Heart left ventricle (tissue), 16 donors: ENCODE data around the gene GUCA2B. TPM values are rescaled to one million over a fixed set of nuclear protein-coding genes. Genes with fewer than 3 reads are reported as not detected.

Source experiments
- ATAC-seq, 4 donors: fragments of 200-7000 bp; cut with Tn5 transposase; one replicate each; pipeline ENCODE4 v1.9.1; 2020 to 2022; ENCODE audit warnings: moderate library complexity in 4 of 4, mild to moderate bottlenecking in 3 of 4, moderate number of reproducible peaks in 1 of 4
- DNase-seq, 5 donors: peaks; one replicate each; pipeline ENCODE4 v3.0.0-alpha.2; 2020
- H3K27ac ChIP-seq, 12 donors: fragments of 200-600 bp; sonication (generic) in 4 of 12; one replicate each; pipeline versions ENCODE4 v1.5.0 to v1.8.0; 2016 to 2022; ENCODE audit warnings: mild to moderate bottlenecking in 2 of 12
- H3K27me3 ChIP-seq, 9 donors: fragments of 200-600 bp; sonication (generic) in 2 of 9; one replicate each; pipeline versions ENCODE4 v1.5.1 to v1.8.0; 2016 to 2022; ENCODE audit warnings: mild to moderate bottlenecking in 3 of 9
- H3K36me3 ChIP-seq, 9 donors: fragments of 200-600 bp; sonication (generic) in 2 of 9; one replicate each; pipeline versions ENCODE4 v1.5.0 to v1.8.0; 2018 to 2022; ENCODE audit warnings: mild to moderate bottlenecking in 2 of 9
- H3K4me1 ChIP-seq, 12 donors: fragments of 200-600 bp; sonication (generic) in 4 of 12; one replicate each; pipeline versions ENCODE4 v1.5.0 to v1.8.0; 2016 to 2022; ENCODE audit warnings: mild to moderate bottlenecking in 3 of 12
- H3K4me3 ChIP-seq, 12 donors: fragments of 200-600 bp; sonication (generic) in 4 of 12; one replicate each; pipeline versions ENCODE4 v1.5.0 to v1.8.0; 2017 to 2022; ENCODE audit warnings: mild to moderate bottlenecking in 9 of 12, moderate library complexity in 4 of 12
- H3K9me3 ChIP-seq, 12 donors: fragments of 200-600 bp; sonication (generic) in 4 of 12; one replicate each; pipeline versions ENCODE4 v1.5.0 to v1.8.0; 2016 to 2022; ENCODE audit warnings: mild to moderate bottlenecking in 1 of 12
- POLR2A ChIP-seq, 2 donors: fragments of 450-650 bp; IDR thresholded peaks; one replicate each; pipeline ENCODE4 v1.6.1; 2017; ENCODE audit warnings: antibody characterized with exemption in 2 of 2, mild to moderate bottlenecking in 2 of 2, moderate library complexity in 2 of 2
- WGBS, 4 donors: extraction: QIAGEN DNeasy Blood & Tissue Kit in 2 of 4; methylation state at CpG; one replicate each; pipeline versions ENCODE4 v1.1.5 to v1.1.7; 2013 to 2018; 5-methylcytosine and 5-hydroxymethylcytosine counted together
- intact Hi-C, 10 donors: fragments of 100-400 bp; cut with DNase I; formaldehyde crosslinking; loops; one replicate each; pipeline versions ENCODE4 v1.11.1 to v1.14.2; 2022
- polyA plus RNA-seq, 2 donors: library from polyadenylated mRNA; stranded (reverse); fragments of 200-250 nt; gene quantifications; one replicate each; pipeline ENCODE4 v1.2.3, GENCODE V29; 2013
- total RNA-seq, 9 donors: library from RNA; depleted of rRNA in 2 of 9; stranded (reverse); fragments of >200 nt in 2 of 9; fragmentation: NEBNext Ultra II Directional in 3 of 9; extraction: Animal tissue kit (Norgen Biotek cat#: 25700) in 3 of 9; gene quantifications; one replicate each; pipeline versions ENCODE4 v1.1.0 to v1.2.4, GENCODE V29; 2016 to 2023
- TF ChIP-seq, protein P1 (sequence below), 12 donors: fragments of 200-600 bp; sonication (generic) in 4 of 12; IDR thresholded peaks; one replicate each; pipeline versions ENCODE4 v1.5.0 to v1.8.0; 2018 to 2022; ENCODE audit warnings: antibody characterized with exemption in 12 of 12, mild to moderate bottlenecking in 5 of 12
- donor health status: ischemic (EF 13 %, LVEDD 7.1; RV severe dilation, severe dysfunction).
- donor health status: healthy with polysubstance abuse.
- donor health status: DM: no; HTN: yes; CAD: no.
- donor health status: DM: no; HTN: no; CAD: no.
- donor health status: ischemic (EF 25% LVEDD 6.9; RV normal size, moderate dysfunction).
- donor health status: ischemic (EF 25% LVEDD 5.7; RV mildly dilated, moderate dysfunction).
- donor health status: healthy.
- donor health status: DM: yes; HTN: yes; CAD: no.
- donor health status: ischemic (EF 35%, LVEDD 5.7; RV mildly dilated, moderate dysfunction).
- donor health status: nonischemic (EF 11% LVEDD 7.7; RV severe dilation, severe dysfunction).
- donor health status: DM: yes; HTN: yes; CAD: no.
- donor health status: PGD.
- donor health status: ischemic (EF 29% LVEDD 5.4; RV normal size, mild dysfunction).
- donor health status: nonischemic (EF 23%, LVEDD 6.1; RV moderate dilation, normal function).

The GUCA2B gene
- total and polyA plus RNA-seq, 11 donors = not detected

DNA sequence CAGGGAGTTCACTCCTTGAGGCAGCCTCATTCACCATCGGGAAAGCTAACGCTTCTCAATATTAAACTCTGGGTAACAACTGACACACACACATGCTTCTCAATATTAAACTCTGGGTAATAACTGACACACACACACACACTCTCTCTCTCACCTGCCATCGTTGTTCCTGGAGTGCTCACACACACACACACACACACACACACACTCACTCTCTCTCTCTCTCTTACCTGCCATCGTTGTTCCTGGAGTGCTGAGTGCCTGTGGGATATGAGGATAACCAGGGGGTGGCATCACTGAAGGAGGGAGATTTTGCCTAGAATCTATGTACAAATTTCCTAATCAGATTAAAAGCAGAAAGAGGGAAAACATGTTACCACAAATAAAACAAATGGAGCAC, 28.5 kb downstream of the GUCA2B start:
- 77 to 84% (median 81%) methylated on average over 4 of the region's 4 CpGs for WGBS, 4 donors
- intact Hi-C loops = no loop called here
- Histone ChIP-seq H3K36me3 (peaks cover 0 to 62% (median 31%) of the 10 kb centered on the region in 9 donors), H3K4me1 (peaks cover 0 to 34% (median 14%) of the 10 kb centered on the region in 12 donors), H3K27ac (no peak overlapping the region), H3K9me3 (no peaks in the 10 kb centered on the region), H3K4me3 (no peak overlapping the region), H3K27me3 (no peaks in the 10 kb centered on the region)
- no peak for DNase-seq
- no peak for TF ChIP-seq POLR2A (IDR thresholded peaks at IDR 0.05)
- TF ChIP-seq, protein P1, sequence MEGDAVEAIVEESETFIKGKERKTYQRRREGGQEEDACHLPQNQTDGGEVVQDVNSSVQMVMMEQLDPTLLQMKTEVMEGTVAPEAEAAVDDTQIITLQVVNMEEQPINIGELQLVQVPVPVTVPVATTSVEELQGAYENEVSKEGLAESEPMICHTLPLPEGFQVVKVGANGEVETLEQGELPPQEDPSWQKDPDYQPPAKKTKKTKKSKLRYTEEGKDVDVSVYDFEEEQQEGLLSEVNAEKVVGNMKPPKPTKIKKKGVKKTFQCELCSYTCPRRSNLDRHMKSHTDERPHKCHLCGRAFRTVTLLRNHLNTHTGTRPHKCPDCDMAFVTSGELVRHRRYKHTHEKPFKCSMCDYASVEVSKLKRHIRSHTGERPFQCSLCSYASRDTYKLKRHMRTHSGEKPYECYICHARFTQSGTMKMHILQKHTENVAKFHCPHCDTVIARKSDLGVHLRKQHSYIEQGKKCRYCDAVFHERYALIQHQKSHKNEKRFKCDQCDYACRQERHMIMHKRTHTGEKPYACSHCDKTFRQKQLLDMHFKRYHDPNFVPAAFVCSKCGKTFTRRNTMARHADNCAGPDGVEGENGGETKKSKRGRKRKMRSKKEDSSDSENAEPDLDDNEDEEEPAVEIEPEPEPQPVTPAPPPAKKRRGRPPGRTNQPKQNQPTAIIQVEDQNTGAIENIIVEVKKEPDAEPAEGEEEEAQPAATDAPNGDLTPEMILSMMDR (IDR thresholded peaks at IDR 0.05) = no peak
- ATAC-seq = no peak

GRCh38 chr1:42183210-42183956, 30.2 kb downstream of the GUCA2B start:
- Histone ChIP-seq H3K27me3 (no peaks in the 10 kb centered on the region), H3K27ac (no peak overlapping the region), H3K36me3 (peaks cover 0 to 79% (median 48%) of the 10 kb centered on the region in 9 donors), H3K9me3 (no peaks in the 10 kb centered on the region), H3K4me1 (peaks cover 0 to 20% (median 11%) of the 10 kb centered on the region in 12 donors), H3K4me3 (no peak overlapping the region)
- no peak for ATAC-seq
- 80 to 97% (median 93%) methylated on average over 3 to 7 of the region's 7 CpGs for WGBS, 4 donors
- DNase-seq = no peak
- TF ChIP-seq, protein P1 (IDR thresholded peaks at IDR 0.05) = no peak
- TF ChIP-seq POLR2A (IDR thresholded peaks at IDR 0.05) = no peak
- intact Hi-C loops = no loop called here

GRCh38 chr1:42183957-42184268, 30.7 kb downstream of the GUCA2B start:
- H3K27me3 ChIP-seq = no peaks in the 10 kb centered on the region
- no peak for TF ChIP-seq POLR2A (IDR thresholded peaks at IDR 0.05)
- TF ChIP-seq, protein P1 (IDR thresholded peaks at IDR 0.05) = no peak
- H3K9me3 ChIP-seq = no peaks in the 10 kb centered on the region
- ATAC-seq = no peak
- H3K27ac ChIP-seq = no peak overlapping the region
- DNase-seq = no peak
- intact Hi-C loops = no loop called here
- H3K4me1 ChIP-seq = peaks cover 0 to 15% (median 8%) of the 10 kb centered on the region in 12 donors
- H3K4me3 ChIP-seq = no peak overlapping the region
- peaks cover 0 to 84% (median 53%) of the 10 kb centered on the region in 9 donors for H3K36me3 ChIP-seq
- 92 to 97% (median 96%) methylated on average over 6 of the region's 6 CpGs for WGBS, 4 donors

DNA sequence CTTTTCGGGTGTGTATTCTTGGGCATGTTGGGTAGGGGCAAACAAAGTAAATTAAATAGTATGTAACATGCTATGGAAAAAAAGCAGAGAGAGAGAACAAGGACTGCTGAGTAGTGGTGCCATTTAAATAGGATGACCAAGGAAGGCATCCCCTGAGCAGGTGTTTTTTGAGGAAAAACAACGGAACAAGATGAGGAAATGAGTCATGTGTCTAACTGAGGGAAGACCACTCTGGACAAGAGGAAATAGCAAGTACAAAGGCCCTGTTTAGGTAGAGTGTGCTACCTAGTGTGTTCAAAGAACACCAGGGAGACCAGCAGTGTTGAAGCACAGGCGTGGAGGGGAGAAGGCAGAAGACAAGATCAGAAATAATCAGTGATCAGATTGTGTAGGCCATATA, 31.4 kb downstream of the GUCA2B start:
- Histone ChIP-seq H3K4me1 (peaks cover 0 to 8% (median 2%) of the 10 kb centered on the region in 12 donors), H3K36me3 (peaks cover 0 to 88% (median 60%) of the 10 kb centered on the region in 9 donors), H3K27ac (no peak overlapping the region), H3K9me3 (no peaks in the 10 kb centered on the region), H3K4me3 (no peak overlapping the region), H3K27me3 (no peaks in the 10 kb centered on the region)
- no peak for DNase-seq
- no peak for ATAC-seq
- WGBS, 4 donors = 84 to 92% (median 85%) methylated on average over 3 of the region's 3 CpGs
- TF ChIP-seq, protein P1 (IDR thresholded peaks at IDR 0.05) = no peak
- TF ChIP-seq POLR2A (IDR thresholded peaks at IDR 0.05) = no peak
- intact Hi-C loops = no loop called here
